GM06990 (cell line): ENCODE results near the gene GMPR2.

ENCODE experiments used
- DNase-seq: peaks from one replicate; pipeline ENCODE4 v3.0.0-alpha.2; 2011; ENCODE audit not compliant: insufficient read length; ENCODE audit errors: extremely low read depth
- H3K27me3 ChIP-seq: replicated peaks from 2 replicates; pipeline ENCODE4 v1.6.0; 2011; ENCODE audit warnings: low read length; ENCODE audit not compliant: control insufficient read depth, insufficient read depth
- H3K36me3 ChIP-seq: 2 replicates; pipeline ENCODE4 v1.5.1; 2011; ENCODE audit warnings: low read length; ENCODE audit not compliant: control insufficient read depth, insufficient read depth
- H3K4me3 ChIP-seq: replicated peaks from 2 replicates; pipeline ENCODE4 v1.5.1; 2011; ENCODE audit warnings: low read depth, mild to moderate bottlenecking, control low read depth, low read length
- CTCF ChIP-seq: IDR thresholded peaks from 2 replicates; pipeline ENCODE4 v1.5.1; 2011; ENCODE audit warnings: low read length, control low read depth, mild to moderate bottlenecking, inconsistent platforms; ENCODE audit not compliant: insufficient read depth, poor library complexity, severe bottlenecking

GMPR2 gene

GRCh38 chr14:24246765-24247212, 14.1 kb downstream of the GMPR2 start:
- peak; percentile 42 for DNase-seq
- no peak for TF ChIP-seq CTCF
- Histone ChIP-seq H3K27me3 (no peaks in the 10 kb centered on the region), H3K36me3 (no peaks in the 10 kb centered on the region), H3K4me3 (no peak overlapping the region)

- H3K27me3 ChIP-seq, result no peaks in the 10 kb centered on the region
- no peak for DNase-seq
- no peak for TF ChIP-seq CTCF
- H3K4me3 ChIP-seq, result no peak overlapping the region
- no peaks in the 10 kb centered on the region; the same call in 1 of the 2 replicates for H3K36me3 ChIP-seq
These were observed 14.7 kb downstream of the GMPR2 start for GRCh38 chr14:24247422-24247821.

GRCh38 chr14:24249230-24250021, 16.7 kb downstream of the GMPR2 start:
- Histone ChIP-seq H3K36me3 (peaks cover 1% of the 10 kb centered on the region), H3K27me3 (no peaks in the 10 kb centered on the region), H3K4me3 (no peak overlapping the region)
- no peak for DNase-seq
- no peak for TF ChIP-seq CTCF

GRCh38 chr14:24250354-24250753, 17.6 kb downstream of the GMPR2 start:
- H3K36me3 ChIP-seq, result peaks cover 10% of the 10 kb centered on the region
- H3K27me3 ChIP-seq, result no peaks in the 10 kb centered on the region
- no peak for TF ChIP-seq CTCF
- H3K4me3 ChIP-seq, result no peak overlapping the region
- DNase-seq, result no peak

- no peaks in the 10 kb centered on the region for H3K27me3 ChIP-seq
- H3K4me3 ChIP-seq, result no peak overlapping the region
- no peak for TF ChIP-seq CTCF
- no peak for DNase-seq
- H3K36me3 ChIP-seq, result peaks cover 12% of the 10 kb centered on the region
These were observed 19.2 kb downstream of the GMPR2 start for GRCh38 chr14:24251880-24252288.
